Renal cortex interstitium (tissue), 11 donors: ENCODE data around the gene TMEM11. TPM values are rescaled to one million over a fixed set of nuclear protein-coding genes. Genes with fewer than 3 reads are reported as not detected.
"Not testable (repeated sequence)": the region's sequence is repeated elsewhere in the genome, so short reads cannot be mapped to it uniquely, and the experiment has no call there.

ENCODE experiments used
- DNase-seq, 11 donors: peaks; one replicate each; pipeline ENCODE4 v3.0.0-alpha.2; 2013; ENCODE audit warnings: low read depth in 9 of 11, low spot score in 4 of 11; ENCODE audit errors: extremely low read depth in 1 of 11
- polyA plus RNA-seq, 3 donors: library from polyadenylated mRNA; unstranded; fragments of 120-200 nt; gene quantifications; one replicate each; pipeline ENCODE4 v1.2.1, GENCODE V29; 2013; ENCODE audit not compliant: insufficient read length in 3 of 3

TMEM11 gene
- polyA plus RNA-seq, 3 donors = 20.4 to 24.7 (median 24.4) TPM

- DNase-seq = no peak
Measured at GRCh38 chr17:21247552-21248258, 33.7 kb upstream of the TMEM11 start.

DNA sequence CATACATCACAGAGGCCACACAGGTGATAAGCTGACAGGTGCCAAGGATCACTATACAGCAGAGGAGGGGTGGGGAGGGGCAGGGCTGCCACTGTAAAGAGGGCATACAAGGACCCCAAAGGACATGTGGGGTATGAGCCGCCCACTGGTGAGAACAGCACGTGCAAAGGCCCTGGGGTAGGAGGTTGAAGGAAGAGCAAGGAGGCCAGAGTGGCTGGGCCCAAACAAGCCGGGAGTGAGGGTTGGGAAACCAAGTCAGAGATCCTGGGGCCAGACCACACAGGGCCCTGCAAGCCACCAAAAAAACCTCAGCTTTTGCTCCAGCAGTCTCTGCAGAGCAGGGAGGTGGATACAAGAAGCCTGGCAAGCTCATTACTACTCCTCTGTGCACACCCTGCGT, 32.7 kb upstream of the TMEM11 start:
- no peak for DNase-seq

- DNase-seq = no peak
Measured at GRCh38 chr17:21245639-21246084, 31.7 kb upstream of the TMEM11 start.

GRCh38 chr17:21243516-21244303, 29.7 kb upstream of the TMEM11 start:
- no peak for DNase-seq

DNA sequence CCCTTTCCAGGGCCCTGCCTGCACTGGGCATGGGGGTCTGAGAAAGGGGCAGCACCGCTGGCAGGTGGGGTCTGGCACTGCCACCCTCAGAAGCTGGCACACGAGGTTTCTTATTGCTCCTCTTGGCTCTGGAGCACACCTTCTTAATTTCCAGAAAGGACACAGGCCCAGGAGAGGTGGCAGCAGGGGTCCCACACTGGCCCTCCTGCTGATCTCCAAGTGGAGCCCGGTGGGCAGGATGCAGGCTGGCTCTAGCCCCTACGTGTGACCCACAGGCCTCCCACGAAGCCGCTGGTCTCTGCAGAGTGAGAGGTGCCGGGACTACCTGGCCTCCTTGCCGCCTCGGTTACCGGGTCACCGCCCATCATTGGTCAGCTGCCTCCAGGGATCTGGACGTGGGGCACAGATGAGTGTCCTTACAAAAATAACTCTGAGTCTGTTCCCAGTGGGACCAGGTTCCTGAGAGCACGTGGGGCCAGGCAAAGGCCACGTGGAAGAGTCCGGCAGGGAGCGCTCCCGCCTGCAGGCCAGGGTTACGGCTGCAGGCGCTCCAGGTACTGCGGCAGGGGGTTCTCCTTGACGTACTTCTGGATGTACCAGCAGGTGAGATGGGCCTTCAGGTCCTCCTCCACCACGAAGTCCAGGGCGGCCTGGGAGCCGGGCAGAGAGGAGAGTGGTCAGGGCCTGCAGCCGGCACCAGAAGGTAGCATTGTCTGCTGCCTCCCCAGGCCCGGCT, 29.0 kb upstream of the TMEM11 start:
- no peak for DNase-seq

DNA sequence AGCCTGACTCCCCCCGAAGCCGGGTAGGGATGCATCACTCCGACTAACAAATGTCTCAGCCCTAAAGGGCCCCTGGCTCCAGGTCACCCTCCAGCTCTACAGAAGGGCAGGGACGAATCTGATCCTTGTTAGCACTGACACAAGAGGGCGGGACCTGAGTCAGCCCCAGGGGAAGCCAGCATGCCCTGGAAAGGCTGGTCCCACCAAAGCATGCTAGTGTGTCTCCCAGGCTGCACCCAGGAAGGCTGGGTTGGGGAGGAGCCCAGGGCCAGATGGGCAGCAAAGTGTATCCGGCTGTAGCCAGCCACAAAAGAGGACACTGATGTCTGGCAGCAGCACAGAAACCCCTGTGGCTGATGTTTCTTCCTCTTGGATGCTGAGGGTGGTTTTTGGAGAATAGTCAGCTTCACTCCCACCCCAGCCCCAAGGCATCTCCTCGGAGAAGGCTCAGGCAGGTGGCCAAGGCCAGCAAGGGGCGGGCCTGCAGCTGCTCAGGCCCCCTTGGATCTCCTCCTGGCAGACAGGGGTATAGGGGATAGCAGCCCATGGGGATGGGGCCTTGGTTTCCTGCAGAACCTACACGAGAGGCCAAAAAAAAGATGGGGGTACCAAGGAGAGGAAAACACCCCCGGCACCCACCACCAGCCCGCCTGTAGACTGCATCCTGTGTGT, 28.2 kb upstream of the TMEM11 start:
- DNase-seq = no peak

DNA sequence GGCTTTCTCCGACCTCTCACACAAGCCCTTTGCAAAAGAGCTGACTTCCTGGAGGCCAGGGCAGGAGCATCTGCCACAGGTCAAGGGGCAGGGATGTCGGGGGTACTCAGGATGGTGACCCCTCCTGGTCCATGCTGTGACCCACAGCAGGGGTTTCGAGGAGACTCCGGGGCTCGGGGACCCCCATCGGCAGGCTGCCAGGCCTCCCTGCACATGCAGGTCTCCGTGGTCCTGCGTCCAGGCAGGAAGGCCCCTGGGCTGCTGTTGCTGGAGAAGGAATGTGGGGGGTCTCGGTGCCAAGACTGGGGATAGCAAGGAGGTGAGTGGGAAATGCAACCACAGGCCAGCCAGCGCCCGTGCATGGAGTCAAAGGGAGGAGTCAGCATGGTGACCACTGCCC, 27.6 kb upstream of the TMEM11 start:
- no peak for DNase-seq

DNA sequence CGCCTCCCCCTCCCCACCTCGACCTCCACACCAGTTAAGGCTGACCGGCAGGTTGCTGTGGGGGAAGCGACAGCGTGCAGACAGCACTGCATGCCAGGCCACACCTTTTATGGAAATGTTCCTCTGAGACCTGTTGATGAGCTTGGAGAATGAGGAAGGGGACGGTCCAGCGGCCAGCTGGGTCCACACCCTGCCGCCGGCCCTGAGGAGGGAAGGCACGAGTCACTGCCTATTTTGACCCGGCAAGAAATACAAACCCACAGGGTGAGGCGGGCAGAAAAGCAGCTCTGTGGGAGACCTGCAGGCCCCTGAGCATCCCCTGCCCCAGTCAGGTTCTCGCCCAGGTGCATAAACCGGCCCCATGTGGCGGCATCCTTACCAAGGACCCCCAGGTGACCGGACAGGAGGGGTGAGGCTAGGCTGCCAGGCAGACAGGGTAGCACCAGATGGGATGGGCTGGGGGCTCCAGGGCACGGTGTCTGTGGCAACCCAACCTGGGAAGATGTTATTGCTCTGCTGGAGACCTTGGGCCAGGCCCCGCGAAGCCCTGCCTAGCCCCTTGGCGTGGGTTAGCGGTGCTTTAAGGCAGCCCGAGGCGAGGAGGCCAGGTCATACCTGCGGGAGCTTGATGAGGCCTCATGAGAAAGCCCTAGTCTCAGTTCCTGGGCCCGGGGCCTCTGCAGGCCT, 26.6 kb upstream of the TMEM11 start:
- peak in 1 of 11 donors; percentile 12 for DNase-seq

- no peak for DNase-seq
Measured at GRCh38 chr17:21239680-21240368, 25.9 kb upstream of the TMEM11 start.

GRCh38 chr17:21235921-21236320, 22.0 kb upstream of the TMEM11 start:
- no peak for DNase-seq

DNA sequence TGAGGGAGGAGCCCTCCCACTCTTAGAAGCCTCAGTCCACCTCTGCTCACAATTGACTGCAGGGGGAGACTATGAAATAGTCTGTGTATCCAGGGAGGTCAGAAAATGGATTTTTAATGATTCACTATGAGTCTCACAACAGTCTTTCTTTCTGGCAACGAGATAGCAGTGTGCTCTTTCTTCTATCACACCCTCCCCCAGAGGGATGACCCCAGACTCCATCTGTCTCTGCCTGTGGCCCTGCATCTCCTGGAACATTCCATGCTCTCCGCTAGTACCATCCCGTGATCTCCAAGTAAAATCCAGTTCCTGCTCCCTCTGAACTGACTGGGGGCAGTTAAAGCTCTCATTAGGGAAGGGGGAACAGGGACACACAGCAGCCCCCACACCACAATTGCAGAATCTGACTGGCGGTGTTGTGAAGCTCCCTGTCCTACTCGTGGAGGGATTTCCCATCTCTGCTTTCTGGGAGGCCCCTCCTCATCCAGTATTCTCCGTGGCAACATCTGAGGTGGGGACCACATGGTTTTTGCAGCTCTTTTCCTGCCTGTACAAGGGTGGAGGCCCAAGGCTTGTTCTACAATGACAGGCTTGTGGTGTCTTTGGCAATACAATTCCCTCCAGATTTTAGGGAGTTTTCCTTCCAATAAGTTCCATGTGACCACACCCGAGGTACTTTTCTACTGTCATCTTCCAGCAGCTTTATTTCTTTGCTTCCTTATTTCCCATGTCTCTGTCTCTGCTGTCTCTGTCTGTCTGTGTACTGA, 19.8 kb upstream of the TMEM11 start:
- no peak for DNase-seq

- no peak for DNase-seq
Measured at GRCh38 chr17:21232033-21232749, 18.2 kb upstream of the TMEM11 start.

DNA sequence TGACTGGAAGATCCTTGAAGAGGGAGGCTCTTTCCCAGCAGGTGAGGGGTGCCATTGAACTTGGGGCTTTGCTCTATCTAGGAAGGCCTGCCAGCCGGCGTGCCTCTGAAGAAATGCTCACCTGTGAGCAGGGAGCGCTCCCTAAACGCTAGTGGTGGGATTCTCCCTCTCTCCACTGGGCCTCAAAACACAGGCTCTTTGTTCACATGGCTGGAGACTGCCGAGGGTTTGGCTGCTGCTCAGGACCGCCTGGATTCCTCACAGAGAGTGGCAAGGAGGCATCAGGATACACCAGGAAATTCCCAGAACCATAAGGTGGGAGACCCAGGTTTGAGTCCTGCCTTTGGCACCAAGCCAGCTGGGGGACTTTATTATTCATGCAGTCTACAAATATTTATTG, 17.6 kb upstream of the TMEM11 start:
- DNase-seq = no peak

- DNase-seq = no peak
Measured at GRCh38 chr17:21228845-21229244, 14.9 kb upstream of the TMEM11 start.

DNA sequence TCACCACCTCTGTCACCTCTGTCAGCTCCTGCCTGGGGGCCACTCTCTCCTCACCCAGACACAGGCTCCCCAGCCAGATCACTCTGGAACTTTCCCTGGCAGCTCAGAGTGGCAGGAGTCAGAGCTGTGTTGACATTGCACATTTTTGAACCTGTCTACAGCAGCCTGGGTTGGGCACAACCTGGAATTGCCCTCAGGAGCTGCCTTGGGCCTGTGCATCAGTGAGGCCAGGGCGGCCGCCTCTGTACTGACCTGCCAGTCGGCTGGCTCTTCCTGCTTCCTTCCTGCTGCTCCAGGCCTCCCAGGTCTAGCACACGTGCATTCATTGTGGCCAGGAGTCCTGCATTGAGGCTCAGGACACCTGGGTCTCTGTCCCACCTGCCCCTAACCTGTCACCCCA, 14.2 kb upstream of the TMEM11 start:
- DNase-seq = no peak

DNA sequence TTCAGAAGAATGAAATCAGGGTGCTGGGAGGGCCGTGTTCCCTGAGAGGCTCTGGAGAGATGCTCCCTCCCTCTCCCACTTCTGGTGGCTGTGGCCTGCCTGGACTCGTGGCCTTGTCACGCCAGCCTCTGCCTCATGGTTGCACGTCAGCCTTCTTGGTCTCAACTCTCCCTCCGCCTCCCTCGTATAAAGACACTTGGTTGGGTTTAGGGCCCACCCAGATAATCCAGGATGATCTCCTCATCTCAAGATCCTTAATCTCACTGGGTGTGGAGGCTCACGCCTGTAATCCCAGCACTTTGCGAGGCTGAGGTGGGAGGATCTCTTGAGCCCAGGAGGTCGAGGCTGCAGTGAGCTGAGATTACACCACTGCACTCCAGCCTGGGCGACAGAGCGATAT, 13.3 kb upstream of the TMEM11 start:
- DNase-seq = not testable (repeated sequence)

GRCh38 chr17:21223086-21223485, 9.1 kb upstream of the TMEM11 start:
- DNase-seq = no peak
